ENCODE data around the gene RFXANK.
"Not testable (repeated sequence)": the region's sequence is repeated elsewhere in the genome, so short reads cannot be mapped to it uniquely, and the experiment has no call there.

RFXANK gene
- 32.4 to 50.9 (median 40.2) reads per million in 4 experiments for total RNA-seq

GRCh38 chr19:19192078-19192882 lies at the start of gene RFXANK, which contains the start of gene BORCS8:
Gene RFXANK (plus strand): TSS chr19:19192258. CDS start chr19:19193947, 1,689 bp downstream.
Gene BORCS8 (minus strand): TSS chr19:19192152. CDS start chr19:19192117, 35 bp downstream.
- peak; percentile 97 for DNase-seq

- no peak for DNase-seq
These were observed 49.7 kb upstream of the RFXANK start for GRCh38 chr19:19142347-19142746.

- no peak for DNase-seq
These were observed 46.8 kb upstream of the RFXANK start for GRCh38 chr19:19145281-19145680.

- peak; percentile 84 for DNase-seq
These were observed 46.1 kb upstream of the RFXANK start for GRCh38 chr19:19145684-19146608.

GRCh38 chr19:19146865-19147264 lies 45.2 kb upstream of the RFXANK start:
- DNase-seq, result no peak

- DNase-seq, result no peak
These were observed 44.7 kb upstream of the RFXANK start for GRCh38 chr19:19147344-19147743.

GRCh38 chr19:19148504-19148903 lies 43.6 kb upstream of the RFXANK start:
- not testable (repeated sequence) for DNase-seq

GRCh38 chr19:19149435-19149834 lies 42.6 kb upstream of the RFXANK start:
- DNase-seq, result no peak

- DNase-seq, result no peak
These were observed 40.6 kb upstream of the RFXANK start for GRCh38 chr19:19151418-19151817.

GRCh38 chr19:19152668-19153384 lies 39.2 kb upstream of the RFXANK start:
- DNase-seq, result no peak

GRCh38 chr19:19154768-19155494 lies 37.1 kb upstream of the RFXANK start:
- DNase-seq, result no peak

- no peak for DNase-seq
These were observed 36.4 kb upstream of the RFXANK start for GRCh38 chr19:19155495-19156219.

- DNase-seq, result no peak
These were observed 34.2 kb upstream of the RFXANK start for GRCh38 chr19:19157808-19158207.

GRCh38 chr19:19159534-19159933 lies 32.5 kb upstream of the RFXANK start:
- no peak for DNase-seq

GRCh38 chr19:19160461-19161035 lies 31.5 kb upstream of the RFXANK start:
- no peak for DNase-seq

- no peak for DNase-seq
These were observed 29.6 kb upstream of the RFXANK start for GRCh38 chr19:19162495-19162894.

- DNase-seq, result no peak
These were observed 26.7 kb upstream of the RFXANK start for GRCh38 chr19:19165396-19165795.

- DNase-seq, result no peak
These were observed 24.4 kb upstream of the RFXANK start for GRCh38 chr19:19167612-19168011.

GRCh38 chr19:19169236-19170052 lies 22.6 kb upstream of the RFXANK start:
- no peak for DNase-seq

All from effector CD8-positive, alpha-beta T cell (primary cell).